Keratinocyte (primary cell): ENCODE measurements around the gene MTHFR. TPM values are rescaled to one million over a fixed set of nuclear protein-coding genes. Genes with fewer than 3 reads are reported as not detected.

Source experiments
- DNase-seq: peaks from one replicate; pipeline ENCODE4 v3.0.0-alpha.2; 2011; ENCODE audit warnings: low read depth, missing footprints, low spot score
- FAIRE-seq: peaks from 2 replicates; lab custom pipeline; 2011; peaks lifted over from hg19 to GRCh38; lab: Jason Lieb, UNC
- H2AFZ ChIP-seq: 2 replicates; pipeline ENCODE4 v1.6.0; 2012; ENCODE audit warnings: low read length, control low read depth, inconsistent platforms; ENCODE audit not compliant: control insufficient read depth
- H3K27ac ChIP-seq: 2 replicates; pipeline ENCODE4 v1.5.1; 2011; ENCODE audit warnings: low read length; ENCODE audit not compliant: control insufficient read depth, insufficient read depth
- H3K27me3 ChIP-seq: 3 replicates; pipeline ENCODE4 v1.6.0; 2011; ENCODE audit warnings: low read length; ENCODE audit not compliant: control insufficient read depth, insufficient read depth; ENCODE audit errors: extremely low read depth
- H3K36me3 ChIP-seq, 2 experiments: 2 replicates in 1 of 2; 3 replicates in 1 of 2; pipeline ENCODE4 v1.5.1; 2011; ENCODE audit warnings: low read length in 2 of 2, mild to moderate bottlenecking in 1 of 2; ENCODE audit not compliant: control insufficient read depth in 2 of 2, insufficient read depth in 2 of 2; ENCODE audit errors: extremely low read depth in 1 of 2
- H3K4me1 ChIP-seq: 3 replicates; pipeline ENCODE4 v1.5.1; 2011; ENCODE audit warnings: low read length; ENCODE audit not compliant: control insufficient read depth, insufficient read depth; ENCODE audit errors: extremely low read depth
- H3K4me2 ChIP-seq: 3 replicates; pipeline ENCODE4 v1.6.0; 2011; ENCODE audit warnings: low read depth, low read length; ENCODE audit not compliant: control insufficient read depth, insufficient read depth; ENCODE audit errors: extremely low read depth
- H3K4me3 ChIP-seq, 3 experiments: fragments of 200-600 bp in 1 of 3; sonication (generic) in 1 of 3; 2 replicates in 2 of 3; 3 replicates in 1 of 3; pipeline ENCODE4 v1.5.1; 2011 to 2016; ENCODE audit warnings: low read length in 3 of 3, mild to moderate bottlenecking in 3 of 3, control low read depth in 2 of 3, inconsistent platforms in 1 of 3, low read depth in 1 of 3, mixed read lengths in 1 of 3, mixed run types in 1 of 3, moderate library complexity in 1 of 3; ENCODE audit not compliant: control insufficient read depth in 2 of 3, insufficient read depth in 2 of 3; ENCODE audit errors: extremely low read depth in 1 of 3
- H3K79me2 ChIP-seq: 2 replicates; pipeline ENCODE4 v1.6.0; 2012; ENCODE audit warnings: low read length; ENCODE audit not compliant: control insufficient read depth, insufficient read depth
- H3K9ac ChIP-seq: 3 replicates; pipeline ENCODE4 v1.6.0; 2011; ENCODE audit warnings: low read length; ENCODE audit not compliant: control insufficient read depth, insufficient read depth; ENCODE audit errors: extremely low read depth
- H3K9me1 ChIP-seq: 3 replicates; pipeline ENCODE4 v1.6.0; 2011; ENCODE audit warnings: low read length; ENCODE audit not compliant: control insufficient read depth, insufficient read depth; ENCODE audit errors: extremely low read depth
- H3K9me3 ChIP-seq: 2 replicates; pipeline ENCODE4 v1.5.1; 2012; ENCODE audit warnings: low read depth, low read length; ENCODE audit not compliant: control insufficient read depth
- H4K20me1 ChIP-seq: 3 replicates; pipeline ENCODE4 v1.6.0; 2011; ENCODE audit warnings: low read length; ENCODE audit not compliant: control insufficient read depth, insufficient read depth; ENCODE audit errors: extremely low read depth
- EZH2 ChIP-seq: IDR thresholded peaks from one replicate; pipeline ENCODE4 v1.6.1; 2012; ENCODE audit warnings: inconsistent platforms, mild to moderate bottlenecking, low read length, moderate library complexity
- dilution Hi-C: fragments of 300-500 bp; cut with MboI; formaldehyde crosslinking; loops from one replicate; pipeline ENCODE4 v1.7.0; 2020; ENCODE audit warnings: low sequenced_read_pairs; ENCODE audit not compliant: extremely low pct_ligation_motif_present
- polyA plus RNA-seq, 5 experiments: library from polyadenylated mRNA; depleted of rRNA in 3 of 5; stranded (reverse) in 3 of 5; stranded (forward) in 1 of 5; unstranded in 1 of 5; fragments of >200 nt; gene quantifications; 1 replicate in 1 of 5; 2 replicates in 3 of 5; 3 replicates in 1 of 5; pipeline versions ENCODE4 v1.2.1 to v1.2.3, GENCODE V29; 2011 to 2012; ENCODE audit warnings: missing spikeins in 2 of 5, low read depth in 1 of 5, low replicate concordance in 1 of 5
- TF ChIP-seq, protein P1 (sequence below), 3 experiments: IDR thresholded peaks in 1 of 3; conservative IDR thresholded peaks in 1 of 3; optimal IDR thresholded peaks in 1 of 3; 2 replicates in 2 of 3; 3 replicates in 1 of 3; pipeline versions ENCODE3 to v1.5.1; 2011; ENCODE audit warnings: low read length in 3 of 3, mild to moderate bottlenecking in 3 of 3, moderate library complexity in 2 of 3, control low read depth in 1 of 3, inconsistent platforms in 1 of 3; ENCODE audit not compliant: insufficient read depth in 2 of 3; ENCODE audit errors: extremely low read depth in 1 of 3

The MTHFR gene
- polyA plus RNA-seq, 1 donor (not counting 4 experiments of a cell fraction or from before 2014, with no cell fraction given), result 5.2 TPM

DNA sequence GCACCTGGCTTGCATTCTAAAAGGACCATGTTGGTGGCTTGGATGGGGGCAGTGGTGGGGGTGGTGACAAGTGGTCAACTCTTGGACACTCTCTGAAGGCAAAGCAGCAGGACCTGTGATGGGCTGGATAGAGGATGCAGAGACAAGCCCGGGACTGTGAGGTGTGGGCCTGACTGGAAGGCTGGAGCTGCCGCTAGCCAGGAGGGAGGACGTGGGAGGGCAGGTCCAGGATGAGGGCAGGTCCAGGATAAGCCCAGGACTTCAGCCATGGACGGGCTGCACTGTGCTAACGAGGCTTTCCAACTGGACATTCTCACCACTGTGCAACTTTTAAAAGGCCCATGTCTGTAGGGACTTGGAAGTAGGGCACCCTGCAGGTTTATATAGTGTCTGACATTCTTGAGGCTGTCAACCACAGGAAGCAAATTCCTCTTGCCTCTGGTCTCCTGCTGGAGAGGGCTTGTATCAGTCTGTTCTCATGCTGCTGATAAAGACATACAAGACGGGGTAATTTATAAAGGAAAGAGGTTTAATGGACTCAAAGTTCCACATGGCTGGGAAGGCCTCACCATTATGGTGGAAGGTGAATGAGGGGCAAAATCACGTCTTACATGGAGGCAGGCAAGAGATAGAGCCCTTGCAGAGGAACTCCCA, 52.1 kb downstream of the MTHFR start:
- no peaks in the 10 kb centered on the region for H3K9me1 ChIP-seq
- H3K9ac ChIP-seq, result no peak overlapping the region
- DNase-seq (no peak), FAIRE-seq (no peak)
- no peak overlapping the region for H3K4me2 ChIP-seq
- H3K4me3 ChIP-seq, result no peak overlapping the region
- peaks cover 7 to 20% of the 10 kb centered on the region in 2 experiments for H3K36me3 ChIP-seq
- no peak overlapping the region for H3K27ac ChIP-seq
- no peaks in the 10 kb centered on the region for H3K9me3 ChIP-seq
- H4K20me1 ChIP-seq, result no peaks in the 10 kb centered on the region
- dilution Hi-C loops, result no loop called here
- H2AFZ ChIP-seq, result no peak overlapping the region
- H3K4me1 ChIP-seq, result peaks cover 6% of the 10 kb centered on the region
- no peaks in the 10 kb centered on the region for H3K79me2 ChIP-seq
- TF ChIP-seq EZH2, result no peak
- TF ChIP-seq, protein P1, sequence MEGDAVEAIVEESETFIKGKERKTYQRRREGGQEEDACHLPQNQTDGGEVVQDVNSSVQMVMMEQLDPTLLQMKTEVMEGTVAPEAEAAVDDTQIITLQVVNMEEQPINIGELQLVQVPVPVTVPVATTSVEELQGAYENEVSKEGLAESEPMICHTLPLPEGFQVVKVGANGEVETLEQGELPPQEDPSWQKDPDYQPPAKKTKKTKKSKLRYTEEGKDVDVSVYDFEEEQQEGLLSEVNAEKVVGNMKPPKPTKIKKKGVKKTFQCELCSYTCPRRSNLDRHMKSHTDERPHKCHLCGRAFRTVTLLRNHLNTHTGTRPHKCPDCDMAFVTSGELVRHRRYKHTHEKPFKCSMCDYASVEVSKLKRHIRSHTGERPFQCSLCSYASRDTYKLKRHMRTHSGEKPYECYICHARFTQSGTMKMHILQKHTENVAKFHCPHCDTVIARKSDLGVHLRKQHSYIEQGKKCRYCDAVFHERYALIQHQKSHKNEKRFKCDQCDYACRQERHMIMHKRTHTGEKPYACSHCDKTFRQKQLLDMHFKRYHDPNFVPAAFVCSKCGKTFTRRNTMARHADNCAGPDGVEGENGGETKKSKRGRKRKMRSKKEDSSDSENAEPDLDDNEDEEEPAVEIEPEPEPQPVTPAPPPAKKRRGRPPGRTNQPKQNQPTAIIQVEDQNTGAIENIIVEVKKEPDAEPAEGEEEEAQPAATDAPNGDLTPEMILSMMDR (optimal IDR thresholded peaks at IDR 0.05 in 1 of 3, IDR thresholded peaks at IDR 0.05 in 1 of 3, conservative IDR thresholded peaks at IDR 0.05 in 1 of 3; ENCODE audit: extremely low read depth in 1 of 3, insufficient read depth in 2 of 3, low read length in 3 of 3), result no peak
- no peaks in the 10 kb centered on the region for H3K27me3 ChIP-seq

- Histone ChIP-seq H3K4me2 (no peak overlapping the region), H3K36me3 (peaks cover 9 to 28% of the 10 kb centered on the region in 2 experiments), H2AFZ (no peak overlapping the region), H3K79me2 (no peaks in the 10 kb centered on the region), H3K27me3 (no peaks in the 10 kb centered on the region), H3K4me1 (peaks cover 6% of the 10 kb centered on the region), H3K4me3 (no peak overlapping the region), H3K9me1 (no peaks in the 10 kb centered on the region), H3K9me3 (no peaks in the 10 kb centered on the region), H3K27ac (no peak overlapping the region), H4K20me1 (no peaks in the 10 kb centered on the region), H3K9ac (no peak overlapping the region)
- dilution Hi-C loops, result no loop called here
- FAIRE-seq, result no peak
- DNase-seq, result no peak
- TF ChIP-seq, protein P1 (optimal IDR thresholded peaks at IDR 0.05 in 1 of 3, IDR thresholded peaks at IDR 0.05 in 1 of 3, conservative IDR thresholded peaks at IDR 0.05 in 1 of 3; ENCODE audit: extremely low read depth in 1 of 3, insufficient read depth in 2 of 3, low read length in 3 of 3), result no peak
- no peak for TF ChIP-seq EZH2
Measured at GRCh38 chr1:11752359-11753088, 53.2 kb downstream of the MTHFR start.
